HEK293 (cell line): ENCODE data around the gene FUT3.

Experiments
- CTCF ChIA-PET: fragments of 350-600 bp; formaldehyde crosslinking; extraction: SDS; loops from one replicate; lab custom pipeline; 2021; ENCODE audit warnings: antibody characterized with exemption; lab: Yijun Ruan, JAX
- POLR2A ChIA-PET: fragments of 300-600 bp; formaldehyde crosslinking; extraction: SDS; loops from one replicate; lab custom pipeline; 2020; ENCODE audit warnings: antibody characterized with exemption, inconsistent platforms; lab: Yijun Ruan, JAX
- H3K27ac ChIP-seq: fragments of 200-500 bp; sonication (Bioruptor generic); 2 replicates; pipeline ENCODE4 v1.5.1; 2014; ENCODE audit warnings: low read depth, low read length, control low read depth, inconsistent platforms; ENCODE audit errors: extremely low read depth
- H3K36me3 ChIP-seq, 2 experiments: fragments of 200-500 bp in 1 of 2; sonication (Bioruptor generic) in 1 of 2; 1 replicate in 1 of 2; 2 replicates in 1 of 2; pipeline ENCODE4 v1.5.1; 2014 to 2017; ENCODE audit warnings: inconsistent platforms in 2 of 2, low read length in 2 of 2; ENCODE audit not compliant: control insufficient read depth in 2 of 2, insufficient read depth in 1 of 2
- H3K4me1 ChIP-seq: fragments of 200-500 bp; sonication (Bioruptor generic); 2 replicates; pipeline ENCODE4 v1.5.1; 2014; ENCODE audit warnings: mild to moderate bottlenecking, low read length, inconsistent platforms; ENCODE audit not compliant: control insufficient read depth, insufficient read depth
- H3K4me3 ChIP-seq: 2 replicates; pipeline ENCODE4 v1.5.1; 2011; ENCODE audit warnings: low read depth, mild to moderate bottlenecking, control low read depth, low read length, moderate library complexity
- H3K9me3 ChIP-seq: fragments of 200-500 bp; sonication (Bioruptor generic); 2 replicates; pipeline ENCODE4 v1.5.1; 2014; ENCODE audit warnings: low read depth, low read length, inconsistent platforms; ENCODE audit not compliant: control insufficient read depth, insufficient read depth
- GLIS2 ChIP-seq: fragments of 450-650 bp; formaldehyde crosslinking; IDR thresholded peaks from 2 replicates; pipeline ENCODE4 v1.5.1; 2016; ENCODE audit warnings: missing biosample characterization, missing genetic modification characterization
- KLF1 ChIP-seq: fragments of 450-650 bp; formaldehyde crosslinking; IDR thresholded peaks from 2 replicates; pipeline ENCODE4 v1.5.1; 2016; ENCODE audit warnings: missing biosample characterization, missing genetic modification characterization
- KLF7 ChIP-seq: fragments of 450-650 bp; formaldehyde crosslinking; IDR thresholded peaks from 2 replicates; pipeline ENCODE4 v1.5.1; 2016; ENCODE audit warnings: missing biosample characterization, missing genetic modification characterization, borderline replicate concordance
- KLF8 ChIP-seq: fragments of 450-650 bp; formaldehyde crosslinking; IDR thresholded peaks from 2 replicates; pipeline ENCODE4 v1.5.1; 2016; ENCODE audit warnings: missing biosample characterization, missing genetic modification characterization
- SP2 ChIP-seq: fragments of 450-650 bp; formaldehyde crosslinking; IDR thresholded peaks from 2 replicates; pipeline ENCODE4 v1.5.1; 2016; ENCODE audit warnings: missing biosample characterization, missing genetic modification characterization
- TCF7L2 ChIP-seq: IDR thresholded peaks from 2 replicates; pipeline ENCODE4 v1.6.1; 2011; ENCODE audit warnings: low read depth, mild to moderate bottlenecking, inconsistent platforms, low read length, moderate library complexity, borderline replicate concordance
- ZBTB17 ChIP-seq: fragments of 450-650 bp; formaldehyde crosslinking; IDR thresholded peaks from 2 replicates; pipeline ENCODE4 v1.5.1; 2016; ENCODE audit warnings: missing biosample characterization, missing genetic modification characterization
- ZEB2 ChIP-seq: fragments of 450-650 bp; formaldehyde crosslinking; IDR thresholded peaks from 2 replicates; pipeline ENCODE4 v1.5.1; 2016; ENCODE audit warnings: missing biosample characterization, missing genetic modification characterization
- ZNF140 ChIP-seq: fragments of 450-650 bp; formaldehyde crosslinking; IDR thresholded peaks from 2 replicates; pipeline ENCODE4 v1.5.1; 2016; ENCODE audit warnings: missing biosample characterization, missing genetic modification characterization
- ZNF155 ChIP-seq: fragments of 450-650 bp; formaldehyde crosslinking; IDR thresholded peaks from 2 replicates; pipeline ENCODE4 v1.5.1; 2016; ENCODE audit warnings: missing biosample characterization, missing genetic modification characterization
- ZNF223 ChIP-seq: fragments of 450-650 bp; formaldehyde crosslinking; IDR thresholded peaks from 2 replicates; pipeline ENCODE4 v1.5.1; 2016; ENCODE audit warnings: missing biosample characterization, missing genetic modification characterization
- ZNF239 ChIP-seq: fragments of 450-650 bp; formaldehyde crosslinking; IDR thresholded peaks from 2 replicates; pipeline ENCODE4 v1.5.1; 2016; ENCODE audit warnings: missing biosample characterization, missing genetic modification characterization
- ZNF423 ChIP-seq: fragments of 450-650 bp; formaldehyde crosslinking; IDR thresholded peaks from 2 replicates; pipeline ENCODE4 v1.5.1; 2016; ENCODE audit warnings: missing biosample characterization, missing genetic modification characterization
- ZNF629 ChIP-seq: fragments of 450-650 bp; formaldehyde crosslinking; IDR thresholded peaks from 2 replicates; pipeline ENCODE4 v1.5.1; 2017; ENCODE audit warnings: missing biosample characterization, missing genetic modification characterization
- ZNF654 ChIP-seq: fragments of 450-650 bp; formaldehyde crosslinking; IDR thresholded peaks from 2 replicates; pipeline ENCODE4 v1.5.1; 2016; ENCODE audit warnings: low read depth, missing biosample characterization, missing genetic modification characterization
- ZSCAN23 ChIP-seq: fragments of 450-650 bp; formaldehyde crosslinking; IDR thresholded peaks from 2 replicates; pipeline ENCODE4 v1.5.1; 2016; ENCODE audit warnings: missing biosample characterization, missing genetic modification characterization
- TF ChIP-seq, protein P1 (sequence below): fragments of 450-650 bp; formaldehyde crosslinking; IDR thresholded peaks from 2 replicates; pipeline ENCODE4 v1.5.1; 2016; ENCODE audit warnings: missing biosample characterization, missing genetic modification characterization
- TF ChIP-seq, protein P2 (sequence below): fragments of 450-650 bp; formaldehyde crosslinking; IDR thresholded peaks from 2 replicates; pipeline ENCODE4 v1.5.0; 2017; ENCODE audit warnings: missing biosample characterization, missing genetic modification characterization, borderline replicate concordance
- TF ChIP-seq, protein P3 (sequence below): fragments of 450-650 bp; formaldehyde crosslinking; IDR thresholded peaks from 2 replicates; pipeline ENCODE4 v1.5.1; 2016; ENCODE audit warnings: missing biosample characterization, missing genetic modification characterization
- TF ChIP-seq, protein P4 (sequence below): fragments of 450-650 bp; formaldehyde crosslinking; IDR thresholded peaks from 2 replicates; pipeline ENCODE4 v1.5.1; 2017; ENCODE audit warnings: missing biosample characterization, missing genetic modification characterization
- TF ChIP-seq, protein P5 (sequence below): fragments of 450-650 bp; formaldehyde crosslinking; IDR thresholded peaks from 2 replicates; pipeline ENCODE4 v1.5.1; 2016; ENCODE audit warnings: missing biosample characterization, missing genetic modification characterization, borderline replicate concordance

FUT3 gene

DNA sequence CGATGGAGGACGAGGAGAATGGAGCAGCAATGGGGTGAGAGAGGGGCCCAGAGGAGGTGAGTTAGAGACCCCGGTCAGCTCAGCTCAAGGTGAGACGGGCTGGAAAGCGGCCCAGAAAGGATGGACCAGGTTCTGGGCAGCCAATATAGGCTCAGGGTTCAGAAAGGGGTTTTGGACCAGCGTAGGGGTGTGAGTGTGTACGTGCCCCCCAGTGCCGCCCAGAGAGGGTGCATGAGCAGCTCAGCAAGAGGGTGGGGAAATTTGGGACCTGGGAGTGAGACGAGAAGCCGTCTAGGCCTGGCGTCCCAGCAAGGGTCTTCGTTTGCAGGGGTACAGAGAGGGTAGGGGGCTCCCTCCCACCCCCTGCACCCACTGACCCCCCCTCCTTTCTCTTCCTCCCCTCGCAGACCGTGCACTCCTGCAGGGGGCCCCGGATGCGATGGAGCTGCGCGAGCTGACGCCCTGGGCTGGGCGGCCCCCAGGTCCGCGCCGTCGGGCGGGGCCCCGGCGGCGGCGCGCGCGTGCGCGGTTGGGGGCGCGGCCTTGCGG lies 23.8 kb downstream of the FUT3 start (continued):
- no peak; the same call in 1 of the 2 replicates for TF ChIP-seq GLIS2 (tag by site-specific recombination)
- TF ChIP-seq, protein P1, sequence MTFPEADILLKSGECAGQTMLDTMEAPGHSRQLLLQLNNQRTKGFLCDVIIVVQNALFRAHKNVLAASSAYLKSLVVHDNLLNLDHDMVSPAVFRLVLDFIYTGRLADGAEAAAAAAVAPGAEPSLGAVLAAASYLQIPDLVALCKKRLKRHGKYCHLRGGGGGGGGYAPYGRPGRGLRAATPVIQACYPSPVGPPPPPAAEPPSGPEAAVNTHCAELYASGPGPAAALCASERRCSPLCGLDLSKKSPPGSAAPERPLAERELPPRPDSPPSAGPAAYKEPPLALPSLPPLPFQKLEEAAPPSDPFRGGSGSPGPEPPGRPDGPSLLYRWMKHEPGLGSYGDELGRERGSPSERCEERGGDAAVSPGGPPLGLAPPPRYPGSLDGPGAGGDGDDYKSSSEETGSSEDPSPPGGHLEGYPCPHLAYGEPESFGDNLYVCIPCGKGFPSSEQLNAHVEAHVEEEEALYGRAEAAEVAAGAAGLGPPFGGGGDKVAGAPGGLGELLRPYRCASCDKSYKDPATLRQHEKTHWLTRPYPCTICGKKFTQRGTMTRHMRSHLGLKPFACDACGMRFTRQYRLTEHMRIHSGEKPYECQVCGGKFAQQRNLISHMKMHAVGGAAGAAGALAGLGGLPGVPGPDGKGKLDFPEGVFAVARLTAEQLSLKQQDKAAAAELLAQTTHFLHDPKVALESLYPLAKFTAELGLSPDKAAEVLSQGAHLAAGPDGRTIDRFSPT (tag by site-specific recombination), result peak; percentile 17; the same call in 1 of the 2 replicates
- no peak for TF ChIP-seq ZNF654 (tag by site-specific recombination)
- 0 out of 2 replicates have a peak, but pooled peaks have one; percentile 44 for TF ChIP-seq ZNF223 (tag by site-specific recombination)
- TF ChIP-seq KLF8, result no peak

DNA sequence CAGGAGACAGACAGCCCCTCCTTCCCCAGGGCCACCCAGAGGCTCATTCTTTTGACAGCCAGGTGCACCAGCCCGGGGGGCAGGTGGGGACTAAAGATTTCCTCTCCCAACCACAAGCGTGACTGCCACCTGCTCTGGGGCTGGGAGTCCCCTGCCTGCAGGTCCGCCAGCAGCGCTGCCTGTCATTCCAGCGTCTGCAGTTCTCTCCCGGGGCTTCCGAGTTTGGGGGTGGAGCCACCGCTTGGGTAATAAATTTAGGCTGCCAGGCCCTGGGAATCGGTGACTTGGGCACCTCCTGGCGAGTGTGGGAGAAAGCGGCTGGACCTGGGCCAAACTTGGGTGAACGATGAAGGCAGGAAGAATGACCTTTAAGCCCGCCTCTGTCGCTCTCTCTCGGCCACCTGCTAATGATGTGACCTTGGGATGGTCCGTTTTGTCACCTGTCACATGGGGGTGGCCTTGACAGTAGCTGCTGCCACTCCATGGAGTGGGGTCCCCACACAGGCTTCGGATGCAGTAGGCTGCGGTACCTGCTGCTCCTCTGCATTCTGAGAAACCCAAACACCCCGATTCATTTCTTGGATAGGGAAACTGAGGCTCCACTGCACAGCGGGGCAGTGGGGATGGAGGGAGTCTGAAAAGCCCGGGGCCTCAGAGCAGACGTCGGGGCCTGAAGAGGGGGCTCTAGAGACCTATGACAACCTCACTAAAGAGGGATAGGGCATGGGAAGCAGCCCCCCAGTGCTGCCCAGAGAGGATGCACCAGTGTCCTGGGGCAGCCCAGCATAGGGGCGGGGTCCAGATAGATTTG lies 24.5 kb downstream of the FUT3 start:
- H3K27ac ChIP-seq, result no peak overlapping the region
- no peaks in the 10 kb centered on the region for H3K36me3 ChIP-seq
- ChIA-PET POLR2A (interaction anchor here (1.8 to 2.6 kb wide), 2 partner anchors 23 to 77 kb away, joined by 10 to 35 read pairs; partner anchors contain the start of genes NDUFA11, NRTN and VMAC), CTCF (interaction anchor here (0.6 to 3.2 kb wide), 3 partner anchors 20 to 106 kb away, joined by 3 to 27 read pairs (median 6); partner anchors contain the start of gene NRTN)
- H3K4me1 ChIP-seq, result peaks cover 6% of the 10 kb centered on the region
- no peak overlapping the region; the same call in 1 of the 2 replicates for H3K4me3 ChIP-seq
- no peaks in the 10 kb centered on the region for H3K9me3 ChIP-seq
- TF ChIP-seq, protein P2, sequence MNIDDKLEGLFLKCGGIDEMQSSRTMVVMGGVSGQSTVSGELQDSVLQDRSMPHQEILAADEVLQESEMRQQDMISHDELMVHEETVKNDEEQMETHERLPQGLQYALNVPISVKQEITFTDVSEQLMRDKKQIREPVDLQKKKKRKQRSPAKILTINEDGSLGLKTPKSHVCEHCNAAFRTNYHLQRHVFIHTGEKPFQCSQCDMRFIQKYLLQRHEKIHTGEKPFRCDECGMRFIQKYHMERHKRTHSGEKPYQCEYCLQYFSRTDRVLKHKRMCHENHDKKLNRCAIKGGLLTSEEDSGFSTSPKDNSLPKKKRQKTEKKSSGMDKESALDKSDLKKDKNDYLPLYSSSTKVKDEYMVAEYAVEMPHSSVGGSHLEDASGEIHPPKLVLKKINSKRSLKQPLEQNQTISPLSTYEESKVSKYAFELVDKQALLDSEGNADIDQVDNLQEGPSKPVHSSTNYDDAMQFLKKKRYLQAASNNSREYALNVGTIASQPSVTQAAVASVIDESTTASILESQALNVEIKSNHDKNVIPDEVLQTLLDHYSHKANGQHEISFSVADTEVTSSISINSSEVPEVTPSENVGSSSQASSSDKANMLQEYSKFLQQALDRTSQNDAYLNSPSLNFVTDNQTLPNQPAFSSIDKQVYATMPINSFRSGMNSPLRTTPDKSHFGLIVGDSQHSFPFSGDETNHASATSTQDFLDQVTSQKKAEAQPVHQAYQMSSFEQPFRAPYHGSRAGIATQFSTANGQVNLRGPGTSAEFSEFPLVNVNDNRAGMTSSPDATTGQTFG (tag by site-specific recombination), result no peak
- TF ChIP-seq KLF1 (tag by site-specific recombination), result peak; percentile 30; the same call in 1 of the 2 replicates
- no peak for TF ChIP-seq KLF7 (tag by site-specific recombination)
- TF ChIP-seq ZBTB17 (tag by site-specific recombination), result peak; percentile 29; the same call in 1 of the 2 replicates
- no peak for TF ChIP-seq ZSCAN23 (tag by site-specific recombination)
- TF ChIP-seq ZNF155 (tag by site-specific recombination), result no peak
- TF ChIP-seq, protein P3, sequence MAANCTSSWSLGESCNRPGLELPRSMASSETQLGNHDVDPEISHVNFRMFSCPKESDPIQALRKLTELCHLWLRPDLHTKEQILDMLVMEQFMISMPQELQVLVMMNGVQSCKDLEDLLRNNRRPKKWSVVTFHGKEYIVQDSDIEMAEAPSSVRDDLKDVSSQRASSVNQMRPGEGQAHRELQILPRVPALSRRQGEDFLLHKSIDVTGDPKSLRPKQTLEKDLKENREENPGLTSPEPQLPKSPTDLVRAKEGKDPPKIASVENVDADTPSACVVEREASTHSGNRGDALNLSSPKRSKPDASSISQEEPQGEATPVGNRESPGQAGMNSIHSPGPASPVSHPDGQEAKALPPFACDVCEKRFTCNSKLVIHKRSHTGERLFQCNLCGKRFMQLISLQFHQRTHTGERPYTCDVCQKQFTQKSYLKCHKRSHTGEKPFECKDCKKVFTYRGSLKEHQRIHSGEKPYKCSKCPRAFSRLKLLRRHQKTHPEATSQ (tag by site-specific recombination), result no peak
- no peak for TF ChIP-seq ZNF140 (tag by site-specific recombination)
- TF ChIP-seq TCF7L2, result no peak
- TF ChIP-seq, protein P4, sequence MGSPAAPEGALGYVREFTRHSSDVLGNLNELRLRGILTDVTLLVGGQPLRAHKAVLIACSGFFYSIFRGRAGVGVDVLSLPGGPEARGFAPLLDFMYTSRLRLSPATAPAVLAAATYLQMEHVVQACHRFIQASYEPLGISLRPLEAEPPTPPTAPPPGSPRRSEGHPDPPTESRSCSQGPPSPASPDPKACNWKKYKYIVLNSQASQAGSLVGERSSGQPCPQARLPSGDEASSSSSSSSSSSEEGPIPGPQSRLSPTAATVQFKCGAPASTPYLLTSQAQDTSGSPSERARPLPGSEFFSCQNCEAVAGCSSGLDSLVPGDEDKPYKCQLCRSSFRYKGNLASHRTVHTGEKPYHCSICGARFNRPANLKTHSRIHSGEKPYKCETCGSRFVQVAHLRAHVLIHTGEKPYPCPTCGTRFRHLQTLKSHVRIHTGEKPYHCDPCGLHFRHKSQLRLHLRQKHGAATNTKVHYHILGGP (tag by site-specific recombination), result no peak
- TF ChIP-seq ZNF629 (tag by site-specific recombination), result peak; percentile 44; the same call in 1 of the 2 replicates
- peak; percentile 82 for TF ChIP-seq ZNF423 (tag by site-specific recombination)
- no peak for TF ChIP-seq ZNF239 (tag by site-specific recombination)
- TF ChIP-seq, protein P5, sequence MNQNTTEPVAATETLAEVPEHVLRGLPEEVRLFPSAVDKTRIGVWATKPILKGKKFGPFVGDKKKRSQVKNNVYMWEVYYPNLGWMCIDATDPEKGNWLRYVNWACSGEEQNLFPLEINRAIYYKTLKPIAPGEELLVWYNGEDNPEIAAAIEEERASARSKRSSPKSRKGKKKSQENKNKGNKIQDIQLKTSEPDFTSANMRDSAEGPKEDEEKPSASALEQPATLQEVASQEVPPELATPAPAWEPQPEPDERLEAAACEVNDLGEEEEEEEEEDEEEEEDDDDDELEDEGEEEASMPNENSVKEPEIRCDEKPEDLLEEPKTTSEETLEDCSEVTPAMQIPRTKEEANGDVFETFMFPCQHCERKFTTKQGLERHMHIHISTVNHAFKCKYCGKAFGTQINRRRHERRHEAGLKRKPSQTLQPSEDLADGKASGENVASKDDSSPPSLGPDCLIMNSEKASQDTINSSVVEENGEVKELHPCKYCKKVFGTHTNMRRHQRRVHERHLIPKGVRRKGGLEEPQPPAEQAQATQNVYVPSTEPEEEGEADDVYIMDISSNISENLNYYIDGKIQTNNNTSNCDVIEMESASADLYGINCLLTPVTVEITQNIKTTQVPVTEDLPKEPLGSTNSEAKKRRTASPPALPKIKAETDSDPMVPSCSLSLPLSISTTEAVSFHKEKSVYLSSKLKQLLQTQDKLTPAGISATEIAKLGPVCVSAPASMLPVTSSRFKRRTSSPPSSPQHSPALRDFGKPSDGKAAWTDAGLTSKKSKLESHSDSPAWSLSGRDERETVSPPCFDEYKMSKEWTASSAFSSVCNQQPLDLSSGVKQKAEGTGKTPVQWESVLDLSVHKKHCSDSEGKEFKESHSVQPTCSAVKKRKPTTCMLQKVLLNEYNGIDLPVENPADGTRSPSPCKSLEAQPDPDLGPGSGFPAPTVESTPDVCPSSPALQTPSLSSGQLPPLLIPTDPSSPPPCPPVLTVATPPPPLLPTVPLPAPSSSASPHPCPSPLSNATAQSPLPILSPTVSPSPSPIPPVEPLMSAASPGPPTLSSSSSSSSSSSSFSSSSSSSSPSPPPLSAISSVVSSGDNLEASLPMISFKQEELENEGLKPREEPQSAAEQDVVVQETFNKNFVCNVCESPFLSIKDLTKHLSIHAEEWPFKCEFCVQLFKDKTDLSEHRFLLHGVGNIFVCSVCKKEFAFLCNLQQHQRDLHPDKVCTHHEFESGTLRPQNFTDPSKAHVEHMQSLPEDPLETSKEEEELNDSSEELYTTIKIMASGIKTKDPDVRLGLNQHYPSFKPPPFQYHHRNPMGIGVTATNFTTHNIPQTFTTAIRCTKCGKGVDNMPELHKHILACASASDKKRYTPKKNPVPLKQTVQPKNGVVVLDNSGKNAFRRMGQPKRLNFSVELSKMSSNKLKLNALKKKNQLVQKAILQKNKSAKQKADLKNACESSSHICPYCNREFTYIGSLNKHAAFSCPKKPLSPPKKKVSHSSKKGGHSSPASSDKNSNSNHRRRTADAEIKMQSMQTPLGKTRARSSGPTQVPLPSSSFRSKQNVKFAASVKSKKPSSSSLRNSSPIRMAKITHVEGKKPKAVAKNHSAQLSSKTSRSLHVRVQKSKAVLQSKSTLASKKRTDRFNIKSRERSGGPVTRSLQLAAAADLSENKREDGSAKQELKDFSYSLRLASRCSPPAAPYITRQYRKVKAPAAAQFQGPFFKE, result no peak
- TF ChIP-seq ZEB2 (tag by site-specific recombination), result peak; percentile 73
- peak; percentile 49 for TF ChIP-seq SP2 (tag by site-specific recombination)
- no peak; the same call in 1 of the 2 replicates for TF ChIP-seq KLF8
